GM19099 (cell line): ENCODE data around the gene IRX5.

Source experiments
- POLR2A ChIP-seq: IDR thresholded peaks from 3 replicates; pipeline ENCODE4 v1.6.1; 2011; ENCODE audit warnings: low read depth; ENCODE audit not compliant: insufficient read length; ENCODE audit errors: extremely low read depth

Gene IRX5

DNA sequence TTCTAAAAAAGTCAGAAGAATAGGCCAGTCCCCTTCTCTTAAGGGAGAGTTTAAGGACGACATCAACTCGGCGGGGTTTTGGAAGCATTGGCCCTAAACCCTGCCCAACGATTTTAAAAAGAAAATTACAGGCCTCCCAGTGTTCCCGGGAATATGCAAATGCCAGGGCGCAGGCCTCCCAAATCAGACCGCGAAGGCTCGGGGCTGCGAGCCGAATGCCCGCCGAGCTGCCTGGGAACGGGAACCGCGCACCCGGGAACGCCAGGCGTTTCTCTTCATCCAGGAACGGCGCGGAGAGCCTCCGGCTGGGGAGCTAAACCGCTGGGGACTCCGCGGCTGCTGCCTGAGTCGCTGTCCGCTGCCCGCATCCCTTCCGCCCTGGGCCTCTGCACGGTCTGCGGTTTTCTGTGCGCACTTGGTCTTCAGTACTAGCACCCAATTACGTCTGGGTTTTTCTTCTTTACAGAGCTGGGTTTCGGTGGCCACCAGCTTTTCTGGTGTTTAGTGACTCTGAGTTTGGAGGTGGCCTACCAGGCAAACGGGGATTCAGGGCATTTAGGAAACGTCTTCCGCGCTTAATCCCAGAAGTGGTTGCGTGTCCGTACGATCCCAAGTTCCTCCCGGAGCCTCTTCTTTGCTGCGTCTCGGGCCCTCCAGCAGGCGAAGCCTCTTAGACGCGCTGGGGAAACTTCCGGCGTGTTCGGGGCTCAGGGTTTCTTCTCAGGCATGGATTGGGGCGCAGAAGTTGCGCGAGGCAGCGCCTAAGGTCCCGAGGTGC lies 5.7 kb downstream of the IRX5 start:
- TF ChIP-seq POLR2A, result no peak

DNA sequence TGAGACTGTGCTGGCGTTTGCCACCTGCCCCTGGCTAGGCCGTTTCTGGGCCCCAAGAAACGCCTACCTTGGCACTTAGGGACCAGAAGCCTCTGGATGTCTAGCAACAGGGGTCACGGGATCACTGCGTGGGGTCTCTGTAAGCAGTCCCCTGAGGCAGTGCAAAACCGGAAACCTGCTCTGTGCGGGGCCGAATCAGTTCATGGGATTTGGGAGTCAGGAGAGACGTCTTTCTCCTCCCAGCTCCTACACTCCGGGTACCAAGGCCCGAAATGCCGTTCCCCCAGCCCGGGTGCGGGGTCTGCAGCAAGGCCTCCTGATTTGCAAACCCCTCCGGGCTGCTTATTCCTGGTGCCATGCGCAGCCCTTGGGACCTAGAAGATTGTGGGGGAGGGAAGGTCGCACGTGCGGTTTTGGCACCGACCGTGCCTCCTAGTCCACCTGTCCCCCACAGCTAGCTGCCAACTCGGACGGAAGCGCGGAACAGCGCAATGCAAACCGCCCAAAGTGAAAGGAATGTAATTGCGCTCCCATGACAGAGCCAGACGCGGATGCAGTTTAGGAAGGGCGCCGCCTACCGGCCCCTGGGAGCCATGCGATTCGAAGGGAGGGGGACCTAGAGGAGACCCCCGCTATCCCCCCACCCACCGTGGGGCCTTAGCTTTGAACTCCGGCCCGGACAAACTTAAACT lies 6.5 kb downstream of the IRX5 start:
- TF ChIP-seq POLR2A, result no peak

DNA sequence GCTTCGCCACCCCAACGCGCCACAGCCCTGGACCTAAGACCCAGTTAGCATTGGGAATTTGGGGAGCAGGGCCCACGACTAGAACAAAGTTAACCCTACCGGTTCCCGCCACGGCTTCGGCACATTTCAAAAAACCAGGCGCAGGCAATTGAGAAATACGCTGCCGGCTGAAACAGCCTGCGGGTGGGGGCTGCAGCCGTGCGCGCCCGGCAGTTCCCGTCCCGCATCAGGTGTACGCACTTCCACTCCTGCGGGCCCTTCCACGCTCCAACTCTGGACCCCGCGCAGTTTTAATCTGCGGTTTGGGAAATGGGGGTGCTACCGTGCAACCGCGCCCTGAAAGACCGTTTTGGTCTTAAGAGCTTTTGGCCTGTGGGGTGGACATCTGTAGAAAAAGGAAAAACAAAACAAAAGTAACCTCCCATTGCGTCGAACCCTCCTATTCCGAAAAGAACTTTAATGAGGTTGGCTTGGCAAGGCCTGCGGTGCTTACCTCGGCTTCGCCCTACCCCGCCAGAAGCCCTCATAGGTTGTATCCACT lies 7.1 kb downstream of the IRX5 start:
- no peak for TF ChIP-seq POLR2A

DNA sequence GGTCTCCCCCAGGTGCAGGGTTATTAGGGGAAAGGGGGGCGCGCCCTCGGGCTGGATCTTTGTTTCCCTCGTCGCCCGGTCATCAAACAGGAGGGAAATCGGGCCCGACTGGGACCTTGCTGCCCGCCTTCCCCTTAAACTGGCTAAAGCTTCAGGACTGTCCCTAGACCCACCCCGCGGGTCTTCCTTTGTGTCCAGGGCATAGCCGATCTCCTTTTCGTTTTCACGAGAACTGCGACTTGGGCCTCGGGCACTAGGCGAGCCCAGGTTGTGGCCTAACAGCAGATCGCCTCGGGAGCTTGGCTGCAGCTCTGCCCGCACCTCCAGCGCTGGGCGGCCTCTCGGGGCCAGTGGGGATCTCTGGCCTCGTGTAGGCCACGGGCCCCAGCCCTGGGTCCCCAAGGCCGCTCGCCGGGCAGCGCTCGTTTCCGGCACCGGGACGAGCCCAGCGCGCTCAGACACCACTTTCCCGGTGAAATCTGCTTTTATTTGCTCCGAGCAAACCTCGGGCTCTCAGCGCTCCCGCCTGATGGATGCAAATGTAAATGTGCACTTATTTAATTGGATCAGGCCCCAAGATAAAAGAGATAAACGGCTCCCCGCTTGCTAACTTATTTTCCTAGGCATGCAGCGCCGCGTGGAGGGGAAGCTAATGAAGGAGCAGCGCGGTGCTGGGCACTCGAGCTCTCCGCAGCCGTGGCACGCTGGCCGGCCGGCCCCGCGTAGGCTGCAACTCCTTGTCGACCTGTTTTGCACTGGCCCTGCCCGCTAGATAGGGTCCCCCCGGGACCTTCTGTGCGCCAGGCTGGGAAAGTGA lies 7.8 kb downstream of the IRX5 start:
- no peak for TF ChIP-seq POLR2A

DNA sequence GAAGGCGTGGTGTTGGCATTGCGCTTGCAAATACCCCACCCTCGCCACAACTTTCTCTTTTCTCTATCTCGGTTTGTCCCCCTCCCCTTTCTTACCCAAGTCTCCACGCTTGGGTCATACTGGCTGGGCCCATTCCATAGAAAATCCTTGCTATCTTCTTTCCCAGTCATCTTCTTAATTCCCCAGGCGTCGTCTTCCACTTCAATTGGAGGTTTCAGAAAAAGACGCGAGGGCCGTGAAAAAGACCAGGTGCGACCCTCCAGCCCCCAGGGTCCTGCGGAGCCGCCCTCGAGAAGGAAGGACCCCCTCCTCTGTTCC lies 8.3 kb downstream of the IRX5 start:
- TF ChIP-seq POLR2A, result no peak

DNA sequence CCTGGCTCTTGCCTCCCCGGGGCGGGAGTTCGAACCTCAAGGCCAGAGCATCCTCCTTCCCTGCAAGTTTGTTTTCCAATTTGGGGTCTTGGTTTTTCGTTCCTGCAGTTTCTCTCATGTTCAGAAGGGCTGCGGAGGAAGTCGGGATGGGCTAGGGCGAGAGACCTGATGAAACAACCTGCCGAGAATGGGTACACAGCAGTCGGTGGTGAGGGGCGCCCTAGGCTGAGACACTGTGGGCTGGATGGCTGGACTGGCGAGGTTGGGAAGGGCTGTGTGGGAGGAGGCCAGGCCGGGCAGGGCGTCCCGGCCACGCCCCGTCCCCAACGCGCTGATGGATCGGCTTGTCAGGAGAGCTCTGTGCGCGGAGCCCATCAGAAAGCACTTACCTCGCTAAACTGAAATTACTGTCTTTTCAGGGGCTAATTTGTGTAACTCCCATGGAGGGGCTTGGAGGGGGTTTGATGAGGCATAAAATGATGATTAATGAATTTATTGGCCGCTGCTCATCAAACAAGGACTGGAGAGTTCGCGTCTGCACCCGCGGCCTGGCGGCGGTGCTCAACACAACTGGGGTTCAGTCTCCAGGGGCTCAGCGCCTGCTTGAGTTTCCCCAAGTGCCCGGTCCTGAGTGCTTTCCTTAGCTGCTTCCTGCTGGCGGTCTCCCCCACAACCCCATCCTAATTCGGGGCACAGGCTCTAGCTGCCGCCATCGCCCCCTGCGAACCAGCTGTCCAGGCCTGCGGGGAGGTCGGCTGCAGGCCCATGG lies 9.0 kb downstream of the IRX5 start:
- no peak for TF ChIP-seq POLR2A

DNA sequence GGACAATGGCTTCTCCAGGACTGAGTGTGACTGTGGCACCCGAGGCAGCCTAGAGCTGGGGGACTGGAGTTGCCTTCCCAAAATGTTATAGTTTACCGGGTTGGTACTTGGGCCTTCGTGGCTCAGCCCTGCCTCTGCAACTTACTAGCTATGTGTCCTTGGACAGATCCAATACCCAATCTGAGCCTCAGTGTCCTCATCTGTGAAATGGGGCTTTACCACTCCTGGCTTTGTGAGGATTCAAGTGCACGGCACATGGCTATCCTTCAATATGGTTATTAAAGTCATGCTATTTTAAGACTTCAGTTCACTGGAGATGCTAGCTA lies 9.6 kb downstream of the IRX5 start:
- TF ChIP-seq POLR2A, result no peak

DNA sequence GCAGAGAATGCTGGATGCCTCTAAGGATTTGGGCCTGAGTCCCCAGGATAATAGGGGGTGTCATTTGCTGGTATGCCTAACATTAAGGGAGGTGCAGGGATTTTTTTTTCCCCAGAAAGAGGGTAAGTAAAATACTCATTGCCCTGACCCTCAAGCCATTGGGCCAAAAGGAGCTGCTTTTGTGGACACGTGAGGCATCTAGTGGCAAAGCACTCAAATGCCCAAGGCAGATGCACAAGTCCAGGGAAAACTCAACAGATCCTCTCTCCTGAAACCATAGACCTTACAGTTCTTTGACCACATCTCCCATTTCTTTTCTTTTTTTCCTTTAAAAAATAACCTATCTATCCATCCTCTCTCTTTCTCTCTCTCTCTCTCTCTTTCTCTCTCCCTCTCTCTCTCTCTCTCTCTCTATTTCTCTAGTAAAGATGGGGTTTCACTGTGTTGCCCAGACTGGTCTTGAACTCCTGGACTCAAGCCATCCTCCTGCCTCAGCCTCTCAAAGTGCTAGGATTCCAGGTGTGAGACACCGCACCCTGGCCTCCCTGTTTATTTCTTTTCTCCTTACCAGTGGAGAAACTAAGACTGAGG lies 11.8 kb downstream of the IRX5 start:
- TF ChIP-seq POLR2A, result no peak

DNA sequence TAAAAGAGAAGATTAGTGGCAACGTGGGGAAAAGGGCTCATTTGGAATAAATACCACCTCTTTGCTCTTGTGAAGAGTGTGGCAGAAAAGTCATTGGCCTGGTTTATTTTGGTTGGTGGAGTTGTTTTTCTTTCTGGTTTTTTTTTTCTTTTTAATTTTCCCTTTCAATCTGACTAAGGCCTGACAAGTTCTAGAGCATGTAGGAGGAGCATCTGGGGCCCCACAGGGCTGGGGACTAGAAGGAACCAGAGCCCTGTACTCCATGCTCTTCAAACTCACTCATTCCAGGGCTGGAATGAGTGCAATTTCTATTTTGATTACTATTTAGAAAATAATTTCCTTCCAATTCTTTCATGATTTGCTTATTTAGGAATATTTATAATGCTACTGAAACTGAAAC lies 13.3 kb downstream of the IRX5 start:
- no peak for TF ChIP-seq POLR2A

DNA sequence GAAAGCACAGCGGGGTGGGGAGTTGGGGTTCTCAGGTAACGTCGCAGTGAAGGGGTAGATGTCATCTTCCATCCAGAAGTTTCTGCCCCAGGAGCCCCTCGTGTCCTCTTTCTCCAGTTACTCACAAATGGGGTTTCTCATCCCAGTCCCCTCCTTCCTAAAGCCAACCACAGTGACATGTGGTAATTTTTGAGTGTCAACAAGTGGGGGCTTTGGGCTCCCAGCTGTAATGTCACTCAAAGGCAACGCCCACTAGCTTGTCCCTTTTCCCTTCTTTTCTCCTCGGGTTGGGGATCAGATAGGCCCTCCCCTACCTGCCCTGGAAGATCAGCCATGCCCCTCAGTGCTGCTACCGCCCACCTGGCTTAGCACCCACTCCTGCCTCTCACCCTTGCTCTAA lies 14.4 kb downstream of the IRX5 start:
- TF ChIP-seq POLR2A, result no peak

DNA sequence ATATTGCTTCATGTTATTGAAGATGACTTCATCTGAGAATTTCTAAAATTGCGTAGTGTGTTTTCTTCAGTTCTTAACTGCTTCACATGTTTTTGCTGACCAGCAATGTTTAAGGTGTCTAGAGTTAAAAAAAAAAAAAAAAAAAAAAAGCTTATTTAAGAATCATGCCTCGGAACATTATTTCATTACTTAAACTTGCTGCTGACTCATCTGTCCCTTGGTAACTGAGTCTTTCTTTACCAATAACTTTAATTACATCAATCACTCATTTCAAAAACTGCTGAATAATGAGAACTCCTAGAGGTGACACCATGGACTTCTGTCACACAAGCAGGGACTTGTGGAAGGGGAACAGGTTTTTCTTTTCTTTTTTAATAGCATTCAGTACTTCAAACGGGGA lies 16.2 kb downstream of the IRX5 start:
- TF ChIP-seq POLR2A, result no peak

DNA sequence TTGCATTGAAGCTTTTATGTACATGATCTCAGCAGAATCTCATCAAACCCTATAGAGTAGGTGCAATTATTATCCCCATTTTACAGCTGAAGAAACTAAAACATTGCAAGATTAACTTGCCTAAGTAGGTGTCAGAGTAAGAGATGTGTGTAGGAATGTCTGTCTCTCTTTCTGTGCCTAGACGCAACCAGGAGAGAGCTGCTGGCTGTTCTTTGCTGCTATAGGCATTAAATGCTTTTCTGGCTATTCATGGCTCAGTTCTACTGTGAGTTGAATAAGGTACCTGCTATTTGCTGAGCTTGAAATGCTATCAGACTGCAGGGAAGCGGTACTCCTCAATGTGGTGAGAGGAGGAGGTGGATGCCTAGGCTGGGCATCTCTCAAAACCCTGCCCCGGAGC lies 17.0 kb downstream of the IRX5 start:
- no peak for TF ChIP-seq POLR2A

DNA sequence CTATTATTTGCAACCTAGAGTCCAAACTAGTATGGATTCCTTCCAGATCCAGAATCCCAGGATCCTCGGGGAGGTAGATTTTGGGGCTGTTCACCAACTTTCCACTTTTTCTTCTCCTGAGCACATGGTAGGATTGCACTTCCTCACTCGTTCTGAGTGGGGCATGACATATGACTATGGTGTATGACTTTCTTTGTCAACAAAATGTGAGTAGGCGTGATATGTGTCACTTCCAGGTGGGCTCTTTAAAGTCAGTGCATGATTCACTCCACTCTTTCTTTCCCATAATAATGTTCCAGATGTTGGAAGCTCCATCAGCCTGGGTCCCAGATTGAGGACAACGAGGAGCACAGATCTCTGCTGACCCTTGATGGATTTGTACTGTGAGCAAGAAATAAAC lies 21.5 kb downstream of the IRX5 start:
- no peak for TF ChIP-seq POLR2A

DNA sequence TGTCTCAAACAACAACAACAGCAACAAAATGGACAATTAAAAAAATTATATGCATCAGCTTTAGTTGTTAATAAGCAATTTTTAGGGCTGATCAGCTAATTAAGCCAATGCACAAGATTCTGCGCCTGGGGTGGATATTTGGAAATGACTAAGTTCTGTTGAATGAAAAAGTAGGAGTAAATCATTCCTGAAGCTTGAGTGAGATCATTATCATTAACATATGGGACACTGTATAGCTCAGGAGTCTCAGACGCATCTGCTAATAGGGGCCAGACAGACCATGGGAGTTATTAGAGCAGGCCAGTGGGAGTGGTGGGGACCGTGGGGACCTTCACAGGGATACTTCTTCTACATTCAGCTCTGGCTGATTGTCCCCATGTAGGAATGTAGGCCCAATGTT lies 22.8 kb downstream of the IRX5 start:
- no peak for TF ChIP-seq POLR2A

DNA sequence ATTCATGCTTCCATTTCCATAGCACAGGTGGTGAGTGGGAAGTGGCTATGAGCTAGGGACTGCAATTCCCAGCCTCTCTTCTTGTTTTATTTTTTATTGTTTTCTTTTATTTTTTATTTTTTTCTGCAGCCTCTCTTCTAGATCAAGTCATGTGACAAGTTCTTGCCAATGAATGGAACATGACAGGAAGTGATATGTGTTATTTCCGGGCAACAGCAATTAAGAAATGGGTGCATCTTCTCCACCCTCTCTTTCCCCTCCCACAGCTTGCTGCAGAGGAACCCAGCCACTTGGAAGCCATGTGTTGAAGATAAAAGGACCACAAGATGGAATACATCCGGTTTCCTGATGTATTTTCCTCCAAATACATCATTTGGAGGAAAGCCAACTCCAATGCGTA lies 23.6 kb downstream of the IRX5 start:
- no peak for TF ChIP-seq POLR2A
